OCI-LY7 (cell line): ENCODE data around the gene RBM14. TPM values are rescaled to one million over a fixed set of nuclear protein-coding genes. Genes with fewer than 3 reads are reported as not detected.
A peak's percentile ranks its signal among the peaks of the same experiment; 100 is the strongest.
"Not testable (repeated sequence)": the region's sequence is repeated elsewhere in the genome, so short reads cannot be mapped to it uniquely, and the experiment has no call there.

Source experiments
- BruUV-seq: library from RNA; stranded (reverse); fragments of 400-500 nt; replicated peaks from 2 replicates; lab custom pipeline; 2021; lab: Mats Ljungman, UMichigan
- CTCF ChIA-PET: fragments of 300-600 bp; sonication (Branson Sonifier 250); formaldehyde crosslinking; loops from one replicate; lab custom pipeline; 2022; ENCODE audit warnings: antibody characterized with exemption; ENCODE audit not compliant: unreplicated experiment; lab: Charles Lee
- POLR2A ChIA-PET: fragments of 300-600 bp; sonication (Branson Sonifier 250); formaldehyde crosslinking; loops from one replicate; lab custom pipeline; 2022; ENCODE audit warnings: antibody characterized with exemption; lab: Charles Lee
- DNase-seq: peaks from one replicate; pipeline ENCODE4 v3.0.0-alpha.2; 2015; ENCODE audit warnings: low spot score
- H2AFZ ChIP-seq: fragments of 200-600 bp; sonication (generic), shearing (Covaris generic); 2 replicates; pipeline ENCODE4 v1.6.1; 2014; ENCODE audit warnings: mild to moderate bottlenecking, antibody characterized with exemption, low read length, moderate library complexity
- H3K27ac ChIP-seq: fragments of 200-600 bp; sonication (generic); 2 replicates; pipeline ENCODE4 v1.5.1; 2014; ENCODE audit warnings: mixed run types, low read depth, mild to moderate bottlenecking, moderate library complexity, low read length, inconsistent platforms; ENCODE audit not compliant: poor library complexity, severe bottlenecking
- H3K36me3 ChIP-seq: fragments of 200-600 bp; sonication (generic); 2 replicates; pipeline ENCODE4 v1.6.1; 2014; ENCODE audit warnings: mild to moderate bottlenecking, antibody characterized with exemption, low read length, moderate library complexity, mixed read lengths; ENCODE audit not compliant: insufficient read depth
- H3K4me1 ChIP-seq: fragments of 200-600 bp; sonication (generic); 2 replicates; pipeline ENCODE4 v1.5.1; 2014; ENCODE audit warnings: mild to moderate bottlenecking, low read length; ENCODE audit not compliant: insufficient read depth, poor library complexity, severe bottlenecking
- H3K4me2 ChIP-seq: fragments of 200-600 bp; sonication (generic); 2 replicates; pipeline ENCODE4 v1.6.1; 2014; ENCODE audit warnings: mild to moderate bottlenecking, low read length
- H3K4me3 ChIP-seq: fragments of 200-600 bp; sonication (generic); 2 replicates; pipeline ENCODE4 v1.5.1; 2014; ENCODE audit warnings: mild to moderate bottlenecking, low read depth, low read length; ENCODE audit not compliant: poor library complexity, severe bottlenecking
- H3K79me2 ChIP-seq: fragments of 200-600 bp; sonication (generic); 2 replicates; pipeline ENCODE4 v1.6.1; 2016; ENCODE audit warnings: low read depth, mild to moderate bottlenecking, low read length, moderate library complexity, mixed read lengths; ENCODE audit not compliant: insufficient read depth
- H3K9me2 ChIP-seq: fragments of 200-600 bp; sonication (generic); 2 replicates; pipeline ENCODE4 v1.6.1; 2016; ENCODE audit warnings: mild to moderate bottlenecking, low read length, mixed read lengths; ENCODE audit not compliant: insufficient read depth
- H3K9me3 ChIP-seq: fragments of 200-600 bp; sonication (generic); 2 replicates; pipeline ENCODE4 v1.6.1; 2014; ENCODE audit warnings: mild to moderate bottlenecking, mixed run types, low read length, mixed read lengths
- H4K20me1 ChIP-seq: fragments of 200-600 bp; sonication (generic); 2 replicates; pipeline ENCODE4 v1.6.1; 2014; ENCODE audit warnings: mild to moderate bottlenecking, antibody characterized with exemption, low read length, moderate library complexity, mixed read lengths; ENCODE audit not compliant: insufficient read depth
- EZH2phosphoT487 ChIP-seq: fragments of 200-600 bp; sonication (generic); IDR thresholded peaks from 2 replicates; pipeline ENCODE4 v1.6.1; 2018; ENCODE audit warnings: low read depth, borderline replicate concordance, mild to moderate bottlenecking, mixed run types, antibody characterized with exemption, low read length, moderate library complexity, mixed read lengths
- intact Hi-C: fragments of 100-400 bp; cut with micrococcal nuclease; formaldehyde crosslinking; loops from one replicate; pipeline ENCODE4 v1.10.0; 2022; ENCODE audit not compliant: unreplicated experiment
- total RNA-seq, 2 experiments: library from RNA; depleted of rRNA in 1 of 2; stranded (reverse); fragments of >200 nt in 1 of 2; shearing (Covaris generic) in 1 of 2; gene quantifications; 2 replicates each; pipeline ENCODE4 v1.2.3, GENCODE V29; 2014 to 2022
- TF ChIP-seq, protein P1 (sequence below): fragments of 200-600 bp; sonication (generic); conservative IDR thresholded peaks from 2 replicates; pipeline ENCODE4 v1.5.1; 2014; ENCODE audit warnings: mild to moderate bottlenecking, antibody characterized with exemption, low read length, moderate library complexity, mixed read lengths

The RBM14 gene
- total RNA-seq, 2 experiments from 2014 or later: 94.6 to 243 TPM

DNA sequence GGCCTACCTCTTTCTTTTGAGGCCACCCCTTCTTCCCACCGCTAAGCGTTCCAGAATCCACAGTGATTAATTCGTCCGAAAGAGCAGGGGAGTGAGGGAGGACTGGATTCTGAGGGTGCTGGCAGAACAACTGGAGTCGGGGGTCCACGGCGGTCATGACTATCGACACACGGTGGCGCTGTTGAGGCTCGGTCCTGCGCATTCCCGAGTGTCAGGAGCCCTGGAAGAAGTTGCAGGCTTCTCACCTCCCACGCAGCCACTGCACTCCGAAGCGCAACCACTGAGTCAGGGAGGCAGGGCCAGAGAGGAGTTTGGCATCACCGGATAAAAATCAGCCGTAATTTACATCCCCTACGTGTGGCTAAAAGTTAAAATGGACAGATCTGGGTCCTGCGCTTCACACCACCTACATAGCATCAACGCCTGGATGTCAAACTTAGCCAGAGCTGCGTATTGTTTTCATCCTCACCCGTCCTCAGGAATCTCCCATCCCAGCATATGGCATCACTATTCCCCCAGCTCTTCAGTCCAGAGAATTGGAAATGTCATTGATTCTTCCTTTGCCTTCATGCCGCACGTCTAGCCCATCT lies 37.3 kb upstream of the RBM14 start:
- Histone ChIP-seq H3K9me2 (no peaks in the 10 kb centered on the region), H3K36me3 (no peaks in the 10 kb centered on the region), H3K4me2 (no peak overlapping the region), H2AFZ (no peak overlapping the region), H3K9me3 (peaks cover 13% of the 10 kb centered on the region; the same call in 1 of the 2 replicates), H3K4me3 (no peak overlapping the region), H4K20me1 (no peaks in the 10 kb centered on the region), H3K4me1 (no peaks in the 10 kb centered on the region), H3K27ac (no peak overlapping the region), H3K79me2 (no peaks in the 10 kb centered on the region)
- CTCF ChIA-PET: interaction anchor here (1.0 kb wide), 1 partner anchor 99 kb away, joined by 4 read pairs; no protein-coding TSS in a partner anchor
- BruUV-seq: no TSS peak
- peak; percentile 73 for DNase-seq
- no peak for TF ChIP-seq EZH2phosphoT487
- TF ChIP-seq, protein P1, sequence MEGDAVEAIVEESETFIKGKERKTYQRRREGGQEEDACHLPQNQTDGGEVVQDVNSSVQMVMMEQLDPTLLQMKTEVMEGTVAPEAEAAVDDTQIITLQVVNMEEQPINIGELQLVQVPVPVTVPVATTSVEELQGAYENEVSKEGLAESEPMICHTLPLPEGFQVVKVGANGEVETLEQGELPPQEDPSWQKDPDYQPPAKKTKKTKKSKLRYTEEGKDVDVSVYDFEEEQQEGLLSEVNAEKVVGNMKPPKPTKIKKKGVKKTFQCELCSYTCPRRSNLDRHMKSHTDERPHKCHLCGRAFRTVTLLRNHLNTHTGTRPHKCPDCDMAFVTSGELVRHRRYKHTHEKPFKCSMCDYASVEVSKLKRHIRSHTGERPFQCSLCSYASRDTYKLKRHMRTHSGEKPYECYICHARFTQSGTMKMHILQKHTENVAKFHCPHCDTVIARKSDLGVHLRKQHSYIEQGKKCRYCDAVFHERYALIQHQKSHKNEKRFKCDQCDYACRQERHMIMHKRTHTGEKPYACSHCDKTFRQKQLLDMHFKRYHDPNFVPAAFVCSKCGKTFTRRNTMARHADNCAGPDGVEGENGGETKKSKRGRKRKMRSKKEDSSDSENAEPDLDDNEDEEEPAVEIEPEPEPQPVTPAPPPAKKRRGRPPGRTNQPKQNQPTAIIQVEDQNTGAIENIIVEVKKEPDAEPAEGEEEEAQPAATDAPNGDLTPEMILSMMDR: peak; percentile 91
- POLR2A ChIA-PET: interaction anchor here (0.5 kb wide), 1 partner anchor 12 kb away, joined by 5 read pairs; no protein-coding TSS in a partner anchor
- intact Hi-C loops: loop anchor here (1.0 to 5.0 kb wide), 4 partner anchors 38 to 172 kb away; partner anchors contain the start of genes RBM14 and RBM4

DNA sequence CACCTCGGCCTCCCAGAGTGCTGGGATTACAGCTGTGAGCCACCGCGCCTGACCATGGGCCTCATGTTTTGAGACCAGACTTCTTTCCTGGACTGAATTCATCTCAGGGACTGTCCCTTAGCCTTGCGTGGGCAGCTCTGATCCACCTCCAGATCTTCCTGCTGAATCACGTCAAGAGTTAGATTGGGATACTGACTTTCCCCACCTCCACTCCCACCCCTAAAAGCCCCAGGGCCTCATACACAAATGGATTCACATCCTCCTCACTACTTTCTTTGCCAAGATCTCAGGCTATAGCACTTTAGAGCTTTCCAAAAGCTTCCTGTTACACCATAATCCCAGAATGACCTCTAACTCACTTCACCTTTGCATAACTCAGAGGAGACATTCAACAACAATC lies 35.6 kb upstream of the RBM14 start:
- H3K27ac ChIP-seq: no peak overlapping the region
- peaks cover 13% of the 10 kb centered on the region; the same call in 1 of the 2 replicates for H3K9me3 ChIP-seq
- no peaks in the 10 kb centered on the region for H3K4me1 ChIP-seq
- intact Hi-C loops: no loop called here
- TF ChIP-seq EZH2phosphoT487: no peak
- TF ChIP-seq, protein P1: no peak
- no peaks in the 10 kb centered on the region for H3K79me2 ChIP-seq
- ChIA-PET POLR2A (interaction anchor here (1.0 to 1.2 kb wide), 3 partner anchors 36 to 97 kb away, joined by 3 to 5 read pairs (median 4); partner anchors contain the start of genes RBM14 and RBM4B), CTCF (no interaction called here)
- no peak for DNase-seq
- no TSS peak for BruUV-seq
- H3K9me2 ChIP-seq: no peaks in the 10 kb centered on the region
- no peak overlapping the region for H3K4me2 ChIP-seq
- H3K4me3 ChIP-seq: no peak overlapping the region
- no peaks in the 10 kb centered on the region for H3K36me3 ChIP-seq
- H2AFZ ChIP-seq: 0 out of 2 replicates have a peak overlapping the region, but pooled peaks have one; percentile 3
- no peaks in the 10 kb centered on the region for H4K20me1 ChIP-seq

DNA sequence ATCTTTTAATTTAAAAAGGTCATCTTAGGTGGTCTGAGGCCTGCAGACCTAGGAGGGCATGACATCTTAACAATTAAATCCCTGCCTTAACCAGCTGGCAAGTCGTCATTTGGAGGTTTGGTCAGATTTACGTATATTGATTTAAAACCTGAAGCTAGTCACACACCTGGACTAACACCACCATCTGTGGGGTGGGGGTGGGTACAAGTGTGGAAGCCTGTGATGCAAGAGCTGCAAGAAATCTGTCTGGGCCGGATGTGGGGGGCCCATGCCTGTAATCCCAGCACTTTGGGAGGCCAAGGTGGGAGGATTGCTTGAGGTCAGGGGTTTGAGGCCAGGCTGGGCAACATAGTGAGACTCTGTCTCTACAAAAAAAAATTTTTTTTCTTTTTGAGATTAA lies 35.2 kb upstream of the RBM14 start:
- Histone ChIP-seq H3K36me3 (no peaks in the 10 kb centered on the region), H4K20me1 (no peaks in the 10 kb centered on the region), H2AFZ (0 out of 2 replicates have a peak overlapping the region, but pooled peaks have one; percentile 3), H3K9me3 (peaks cover 13% of the 10 kb centered on the region; the same call in 1 of the 2 replicates), H3K4me1 (no peaks in the 10 kb centered on the region), H3K27ac (no peak overlapping the region), H3K4me2 (no peak overlapping the region), H3K79me2 (no peaks in the 10 kb centered on the region), H3K4me3 (no peak overlapping the region), H3K9me2 (no peaks in the 10 kb centered on the region)
- POLR2A ChIA-PET: interaction anchor here (1.0 to 1.2 kb wide), 3 partner anchors 35 to 97 kb away, joined by 3 to 5 read pairs (median 4); partner anchors contain the start of genes RBM14 and RBM4B
- CTCF ChIA-PET: no interaction called here
- no peak for DNase-seq
- BruUV-seq: no TSS peak
- intact Hi-C loops: no loop called here
- TF ChIP-seq EZH2phosphoT487: no peak
- TF ChIP-seq, protein P1: no peak

DNA sequence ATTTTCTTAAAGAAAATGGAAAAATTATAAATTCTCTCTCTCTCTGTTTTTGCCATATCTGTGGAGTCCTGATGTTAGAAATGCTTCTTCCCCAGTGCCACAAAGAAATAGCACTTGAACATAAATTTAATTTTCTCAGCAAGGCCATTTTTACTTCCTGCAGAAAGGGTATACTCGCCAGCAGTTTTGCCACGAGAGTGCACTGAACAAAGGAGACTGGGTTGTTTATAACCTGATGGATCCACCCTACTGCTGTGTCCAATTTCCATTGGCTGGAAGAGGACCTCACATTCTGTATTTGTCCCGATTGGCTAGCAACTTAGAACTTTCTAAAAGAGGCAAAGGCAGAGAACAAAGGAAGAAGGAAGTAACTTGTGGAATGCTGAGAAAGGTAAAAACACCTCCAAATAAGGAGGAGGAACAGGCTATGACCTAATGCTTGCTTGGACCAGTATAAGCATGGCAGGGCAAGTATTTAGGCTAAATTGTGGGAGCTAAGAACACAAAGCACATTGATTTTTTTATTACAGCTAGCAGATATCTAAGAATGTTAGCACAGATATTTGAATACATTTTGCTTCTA lies 33.8 kb upstream of the RBM14 start:
- H3K4me3 ChIP-seq, H2AFZ ChIP-seq, POLR2A ChIA-PET, CTCF ChIA-PET, H3K4me1 ChIP-seq, DNase-seq, intact Hi-C loops, BruUV-seq, H3K36me3 ChIP-seq, H3K27ac ChIP-seq, H3K79me2 ChIP-seq, H3K9me2 ChIP-seq, H3K4me2 ChIP-seq, H4K20me1 ChIP-seq: not testable (repeated sequence)
- H3K9me3 ChIP-seq: peaks cover 13% of the 10 kb centered on the region; the same call in 1 of the 2 replicates
